SK-N-SH (cell line): ENCODE data around the gene UNC93B1.

Experiments
- EP300 ChIP-seq, 2 experiments: IDR thresholded peaks; 2 replicates each; pipeline versions ENCODE4 v1.4.0 to v1.6.1; 2012; ENCODE audit warnings: borderline replicate concordance in 1 of 2, low read depth in 1 of 2, low read length in 1 of 2
- GABPA ChIP-seq: IDR thresholded peaks from 2 replicates; pipeline ENCODE4 v1.4.0; 2012; ENCODE audit warnings: low read depth, mild to moderate bottlenecking
- JUND ChIP-seq: IDR thresholded peaks from 2 replicates; pipeline ENCODE4 v1.4.0; 2012
- MAX ChIP-seq: IDR thresholded peaks from 2 replicates; pipeline ENCODE4 v1.4.0; 2012; ENCODE audit warnings: low read depth
- NRF1 ChIP-seq: IDR thresholded peaks from 2 replicates; pipeline ENCODE4 v1.6.1; 2012; ENCODE audit warnings: low read depth, mild to moderate bottlenecking, low read length
- POLR2AphosphoS5 ChIP-seq: IDR thresholded peaks from 2 replicates; pipeline ENCODE4 v1.6.1; 2012; ENCODE audit warnings: low read depth, low read length
- RFX5 ChIP-seq: IDR thresholded peaks from 2 replicates; pipeline ENCODE4 v1.6.1; 2012; ENCODE audit warnings: mild to moderate bottlenecking, improper control_type of control experiment, low read length
- RXRA ChIP-seq: IDR thresholded peaks from 2 replicates; pipeline ENCODE4 v1.4.0; 2012; ENCODE audit warnings: low read depth, mild to moderate bottlenecking, borderline replicate concordance
- SIN3A ChIP-seq: IDR thresholded peaks from 2 replicates; pipeline ENCODE4 v1.6.1; 2012; ENCODE audit warnings: low read depth, mild to moderate bottlenecking, low read length, moderate library complexity, borderline replicate concordance
- USF2 ChIP-seq: fragments of 150-350 bp; IDR thresholded peaks from 2 replicates; pipeline ENCODE4 v1.6.1; 2017; ENCODE audit warnings: antibody characterized with exemption, low read length, low read depth, borderline replicate concordance
- YY1 ChIP-seq: IDR thresholded peaks from 2 replicates; pipeline ENCODE4 v1.4.0; 2012; ENCODE audit warnings: low read depth, mild to moderate bottlenecking
- TF ChIP-seq, protein P1 (sequence below): fragments of 200-600 bp; sonication (generic); IDR thresholded peaks from 2 replicates; pipeline ENCODE4 v1.6.1; 2017; ENCODE audit warnings: antibody characterized with exemption, mild to moderate bottlenecking, moderate library complexity
- TF ChIP-seq, protein P2 (sequence below): IDR thresholded peaks from 2 replicates; pipeline ENCODE4 v1.6.1; 2012; ENCODE audit warnings: mild to moderate bottlenecking, low read depth, low read length, moderate library complexity
- TF ChIP-seq, protein P3 (sequence below): IDR thresholded peaks from 2 replicates; pipeline ENCODE4 v1.4.0; 2012; ENCODE audit warnings: low read depth, borderline replicate concordance

GRCh38 chr11:68012843-68013610, 9.1 kb upstream of the UNC93B1 start:
- TF ChIP-seq, protein P1, sequence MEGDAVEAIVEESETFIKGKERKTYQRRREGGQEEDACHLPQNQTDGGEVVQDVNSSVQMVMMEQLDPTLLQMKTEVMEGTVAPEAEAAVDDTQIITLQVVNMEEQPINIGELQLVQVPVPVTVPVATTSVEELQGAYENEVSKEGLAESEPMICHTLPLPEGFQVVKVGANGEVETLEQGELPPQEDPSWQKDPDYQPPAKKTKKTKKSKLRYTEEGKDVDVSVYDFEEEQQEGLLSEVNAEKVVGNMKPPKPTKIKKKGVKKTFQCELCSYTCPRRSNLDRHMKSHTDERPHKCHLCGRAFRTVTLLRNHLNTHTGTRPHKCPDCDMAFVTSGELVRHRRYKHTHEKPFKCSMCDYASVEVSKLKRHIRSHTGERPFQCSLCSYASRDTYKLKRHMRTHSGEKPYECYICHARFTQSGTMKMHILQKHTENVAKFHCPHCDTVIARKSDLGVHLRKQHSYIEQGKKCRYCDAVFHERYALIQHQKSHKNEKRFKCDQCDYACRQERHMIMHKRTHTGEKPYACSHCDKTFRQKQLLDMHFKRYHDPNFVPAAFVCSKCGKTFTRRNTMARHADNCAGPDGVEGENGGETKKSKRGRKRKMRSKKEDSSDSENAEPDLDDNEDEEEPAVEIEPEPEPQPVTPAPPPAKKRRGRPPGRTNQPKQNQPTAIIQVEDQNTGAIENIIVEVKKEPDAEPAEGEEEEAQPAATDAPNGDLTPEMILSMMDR: no peak
- no peak for TF ChIP-seq JUND
- peak; percentile 63 for TF ChIP-seq POLR2AphosphoS5
- no peak for TF ChIP-seq RFX5
- TF ChIP-seq SIN3A: peak; percentile 40; the same call in 1 of the 2 replicates
- peak; percentile 90; the same call in 1 of the 2 replicates for TF ChIP-seq RXRA
- no peak for TF ChIP-seq USF2
- TF ChIP-seq MAX: peak; percentile 84
- peak; percentile 72; the same call in 1 of the 2 replicates for TF ChIP-seq YY1
- peak in 1 of 2 experiments; percentile 76; a peak in 1 of 4 replicates for TF ChIP-seq EP300 (IDR thresholded peaks at IDR 0.05; ENCODE audit: borderline replicate concordance in 1 of 2, low read depth in 1 of 2, low read length in 1 of 2)
- no peak for TF ChIP-seq GABPA
- TF ChIP-seq, protein P2, sequence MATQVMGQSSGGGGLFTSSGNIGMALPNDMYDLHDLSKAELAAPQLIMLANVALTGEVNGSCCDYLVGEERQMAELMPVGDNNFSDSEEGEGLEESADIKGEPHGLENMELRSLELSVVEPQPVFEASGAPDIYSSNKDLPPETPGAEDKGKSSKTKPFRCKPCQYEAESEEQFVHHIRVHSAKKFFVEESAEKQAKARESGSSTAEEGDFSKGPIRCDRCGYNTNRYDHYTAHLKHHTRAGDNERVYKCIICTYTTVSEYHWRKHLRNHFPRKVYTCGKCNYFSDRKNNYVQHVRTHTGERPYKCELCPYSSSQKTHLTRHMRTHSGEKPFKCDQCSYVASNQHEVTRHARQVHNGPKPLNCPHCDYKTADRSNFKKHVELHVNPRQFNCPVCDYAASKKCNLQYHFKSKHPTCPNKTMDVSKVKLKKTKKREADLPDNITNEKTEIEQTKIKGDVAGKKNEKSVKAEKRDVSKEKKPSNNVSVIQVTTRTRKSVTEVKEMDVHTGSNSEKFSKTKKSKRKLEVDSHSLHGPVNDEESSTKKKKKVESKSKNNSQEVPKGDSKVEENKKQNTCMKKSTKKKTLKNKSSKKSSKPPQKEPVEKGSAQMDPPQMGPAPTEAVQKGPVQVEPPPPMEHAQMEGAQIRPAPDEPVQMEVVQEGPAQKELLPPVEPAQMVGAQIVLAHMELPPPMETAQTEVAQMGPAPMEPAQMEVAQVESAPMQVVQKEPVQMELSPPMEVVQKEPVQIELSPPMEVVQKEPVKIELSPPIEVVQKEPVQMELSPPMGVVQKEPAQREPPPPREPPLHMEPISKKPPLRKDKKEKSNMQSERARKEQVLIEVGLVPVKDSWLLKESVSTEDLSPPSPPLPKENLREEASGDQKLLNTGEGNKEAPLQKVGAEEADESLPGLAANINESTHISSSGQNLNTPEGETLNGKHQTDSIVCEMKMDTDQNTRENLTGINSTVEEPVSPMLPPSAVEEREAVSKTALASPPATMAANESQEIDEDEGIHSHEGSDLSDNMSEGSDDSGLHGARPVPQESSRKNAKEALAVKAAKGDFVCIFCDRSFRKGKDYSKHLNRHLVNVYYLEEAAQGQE: peak; percentile 26; the same call in 1 of the 2 replicates
- TF ChIP-seq NRF1: no peak
- TF ChIP-seq, protein P3, sequence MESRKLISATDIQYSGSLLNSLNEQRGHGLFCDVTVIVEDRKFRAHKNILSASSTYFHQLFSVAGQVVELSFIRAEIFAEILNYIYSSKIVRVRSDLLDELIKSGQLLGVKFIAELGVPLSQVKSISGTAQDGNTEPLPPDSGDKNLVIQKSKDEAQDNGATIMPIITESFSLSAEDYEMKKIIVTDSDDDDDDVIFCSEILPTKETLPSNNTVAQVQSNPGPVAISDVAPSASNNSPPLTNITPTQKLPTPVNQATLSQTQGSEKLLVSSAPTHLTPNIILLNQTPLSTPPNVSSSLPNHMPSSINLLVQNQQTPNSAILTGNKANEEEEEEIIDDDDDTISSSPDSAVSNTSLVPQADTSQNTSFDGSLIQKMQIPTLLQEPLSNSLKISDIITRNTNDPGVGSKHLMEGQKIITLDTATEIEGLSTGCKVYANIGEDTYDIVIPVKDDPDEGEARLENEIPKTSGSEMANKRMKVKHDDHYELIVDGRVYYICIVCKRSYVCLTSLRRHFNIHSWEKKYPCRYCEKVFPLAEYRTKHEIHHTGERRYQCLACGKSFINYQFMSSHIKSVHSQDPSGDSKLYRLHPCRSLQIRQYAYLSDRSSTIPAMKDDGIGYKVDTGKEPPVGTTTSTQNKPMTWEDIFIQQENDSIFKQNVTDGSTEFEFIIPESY: no peak
